ENCODE results near the gene CMIP. TPM values are rescaled to one million over a fixed set of nuclear protein-coding genes. Genes with fewer than 3 reads are reported as not detected.
"Not testable (repeated sequence)": the region's sequence is repeated elsewhere in the genome, so short reads cannot be mapped to it uniquely, and the experiment has no call there.

Gene CMIP
- total RNA-seq, 1 experiment from 2014 or later: 63.7 TPM

DNA sequence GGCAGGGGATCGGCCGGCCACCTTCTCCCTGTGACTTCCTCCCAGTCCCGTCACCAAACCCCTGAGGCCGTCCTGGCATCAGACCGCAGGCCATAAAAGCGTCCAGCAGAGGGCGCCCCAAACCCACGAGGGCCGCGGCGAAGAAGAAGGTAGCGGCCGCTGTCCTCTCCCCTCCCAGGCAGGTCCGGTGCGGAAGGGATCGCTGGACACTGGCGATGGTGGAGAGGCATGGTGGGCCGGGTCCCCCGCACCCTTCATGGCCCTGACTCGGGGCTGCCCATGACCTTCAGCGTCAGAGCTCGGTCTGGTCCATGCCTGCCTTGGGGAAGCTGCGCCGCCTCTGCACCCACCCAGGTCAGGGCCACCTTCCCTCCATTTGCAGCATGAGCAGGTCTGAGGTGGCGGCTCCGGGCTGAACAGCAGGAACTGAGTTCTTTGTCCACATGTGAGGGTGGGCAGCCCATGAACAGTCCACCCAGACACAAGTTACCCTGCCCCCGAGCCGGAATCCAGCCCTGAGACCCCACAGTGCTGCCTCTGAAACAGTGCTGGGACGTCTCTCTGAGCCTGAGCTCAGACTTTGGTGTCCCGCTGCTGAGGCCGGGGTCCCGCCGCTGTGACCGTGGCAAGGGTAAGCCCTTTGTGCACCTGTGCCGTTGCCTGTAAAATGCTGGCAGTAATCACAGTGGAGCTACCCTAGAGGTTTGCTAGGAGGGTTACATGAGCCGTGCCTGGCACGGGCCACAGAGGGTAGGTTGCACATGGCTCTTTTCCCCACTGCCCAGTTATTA lies 40.8 kb upstream of the CMIP start (continued):
- peak; percentile 54; the same call in 1 of the 2 replicates for TF ChIP-seq FOXP1 (CRISPR knock-in tag; IDR thresholded peaks at IDR 0.05; ENCODE audit: borderline replicate concordance)
- TF ChIP-seq, protein P1, sequence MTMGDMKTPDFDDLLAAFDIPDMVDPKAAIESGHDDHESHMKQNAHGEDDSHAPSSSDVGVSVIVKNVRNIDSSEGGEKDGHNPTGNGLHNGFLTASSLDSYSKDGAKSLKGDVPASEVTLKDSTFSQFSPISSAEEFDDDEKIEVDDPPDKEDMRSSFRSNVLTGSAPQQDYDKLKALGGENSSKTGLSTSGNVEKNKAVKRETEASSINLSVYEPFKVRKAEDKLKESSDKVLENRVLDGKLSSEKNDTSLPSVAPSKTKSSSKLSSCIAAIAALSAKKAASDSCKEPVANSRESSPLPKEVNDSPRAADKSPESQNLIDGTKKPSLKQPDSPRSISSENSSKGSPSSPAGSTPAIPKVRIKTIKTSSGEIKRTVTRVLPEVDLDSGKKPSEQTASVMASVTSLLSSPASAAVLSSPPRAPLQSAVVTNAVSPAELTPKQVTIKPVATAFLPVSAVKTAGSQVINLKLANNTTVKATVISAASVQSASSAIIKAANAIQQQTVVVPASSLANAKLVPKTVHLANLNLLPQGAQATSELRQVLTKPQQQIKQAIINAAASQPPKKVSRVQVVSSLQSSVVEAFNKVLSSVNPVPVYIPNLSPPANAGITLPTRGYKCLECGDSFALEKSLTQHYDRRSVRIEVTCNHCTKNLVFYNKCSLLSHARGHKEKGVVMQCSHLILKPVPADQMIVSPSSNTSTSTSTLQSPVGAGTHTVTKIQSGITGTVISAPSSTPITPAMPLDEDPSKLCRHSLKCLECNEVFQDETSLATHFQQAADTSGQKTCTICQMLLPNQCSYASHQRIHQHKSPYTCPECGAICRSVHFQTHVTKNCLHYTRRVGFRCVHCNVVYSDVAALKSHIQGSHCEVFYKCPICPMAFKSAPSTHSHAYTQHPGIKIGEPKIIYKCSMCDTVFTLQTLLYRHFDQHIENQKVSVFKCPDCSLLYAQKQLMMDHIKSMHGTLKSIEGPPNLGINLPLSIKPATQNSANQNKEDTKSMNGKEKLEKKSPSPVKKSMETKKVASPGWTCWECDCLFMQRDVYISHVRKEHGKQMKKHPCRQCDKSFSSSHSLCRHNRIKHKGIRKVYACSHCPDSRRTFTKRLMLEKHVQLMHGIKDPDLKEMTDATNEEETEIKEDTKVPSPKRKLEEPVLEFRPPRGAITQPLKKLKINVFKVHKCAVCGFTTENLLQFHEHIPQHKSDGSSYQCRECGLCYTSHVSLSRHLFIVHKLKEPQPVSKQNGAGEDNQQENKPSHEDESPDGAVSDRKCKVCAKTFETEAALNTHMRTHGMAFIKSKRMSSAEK (CRISPR knock-in tag; IDR thresholded peaks at IDR 0.05; ENCODE audit: borderline replicate concordance): no peak
- TF ChIP-seq, protein P2, sequence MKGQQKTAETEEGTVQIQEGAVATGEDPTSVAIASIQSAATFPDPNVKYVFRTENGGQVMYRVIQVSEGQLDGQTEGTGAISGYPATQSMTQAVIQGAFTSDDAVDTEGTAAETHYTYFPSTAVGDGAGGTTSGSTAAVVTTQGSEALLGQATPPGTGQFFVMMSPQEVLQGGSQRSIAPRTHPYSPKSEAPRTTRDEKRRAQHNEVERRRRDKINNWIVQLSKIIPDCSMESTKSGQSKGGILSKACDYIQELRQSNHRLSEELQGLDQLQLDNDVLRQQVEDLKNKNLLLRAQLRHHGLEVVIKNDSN (CRISPR knock-in tag; IDR thresholded peaks at IDR 0.05): no peak
- TF ChIP-seq, protein P3, sequence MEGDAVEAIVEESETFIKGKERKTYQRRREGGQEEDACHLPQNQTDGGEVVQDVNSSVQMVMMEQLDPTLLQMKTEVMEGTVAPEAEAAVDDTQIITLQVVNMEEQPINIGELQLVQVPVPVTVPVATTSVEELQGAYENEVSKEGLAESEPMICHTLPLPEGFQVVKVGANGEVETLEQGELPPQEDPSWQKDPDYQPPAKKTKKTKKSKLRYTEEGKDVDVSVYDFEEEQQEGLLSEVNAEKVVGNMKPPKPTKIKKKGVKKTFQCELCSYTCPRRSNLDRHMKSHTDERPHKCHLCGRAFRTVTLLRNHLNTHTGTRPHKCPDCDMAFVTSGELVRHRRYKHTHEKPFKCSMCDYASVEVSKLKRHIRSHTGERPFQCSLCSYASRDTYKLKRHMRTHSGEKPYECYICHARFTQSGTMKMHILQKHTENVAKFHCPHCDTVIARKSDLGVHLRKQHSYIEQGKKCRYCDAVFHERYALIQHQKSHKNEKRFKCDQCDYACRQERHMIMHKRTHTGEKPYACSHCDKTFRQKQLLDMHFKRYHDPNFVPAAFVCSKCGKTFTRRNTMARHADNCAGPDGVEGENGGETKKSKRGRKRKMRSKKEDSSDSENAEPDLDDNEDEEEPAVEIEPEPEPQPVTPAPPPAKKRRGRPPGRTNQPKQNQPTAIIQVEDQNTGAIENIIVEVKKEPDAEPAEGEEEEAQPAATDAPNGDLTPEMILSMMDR (IDR thresholded peaks at IDR 0.05): peak; percentile 96
- no peak for TF ChIP-seq ZNF396 (CRISPR knock-in tag; IDR thresholded peaks at IDR 0.05; ENCODE audit: borderline replicate concordance)
- TF ChIP-seq, protein P4, sequence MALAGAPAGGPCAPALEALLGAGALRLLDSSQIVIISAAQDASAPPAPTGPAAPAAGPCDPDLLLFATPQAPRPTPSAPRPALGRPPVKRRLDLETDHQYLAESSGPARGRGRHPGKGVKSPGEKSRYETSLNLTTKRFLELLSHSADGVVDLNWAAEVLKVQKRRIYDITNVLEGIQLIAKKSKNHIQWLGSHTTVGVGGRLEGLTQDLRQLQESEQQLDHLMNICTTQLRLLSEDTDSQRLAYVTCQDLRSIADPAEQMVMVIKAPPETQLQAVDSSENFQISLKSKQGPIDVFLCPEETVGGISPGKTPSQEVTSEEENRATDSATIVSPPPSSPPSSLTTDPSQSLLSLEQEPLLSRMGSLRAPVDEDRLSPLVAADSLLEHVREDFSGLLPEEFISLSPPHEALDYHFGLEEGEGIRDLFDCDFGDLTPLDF (CRISPR knock-in tag; IDR thresholded peaks at IDR 0.05): no peak
- no peak for TF ChIP-seq ZBTB21 (CRISPR knock-in tag; IDR thresholded peaks at IDR 0.05; ENCODE audit: borderline replicate concordance)

DNA sequence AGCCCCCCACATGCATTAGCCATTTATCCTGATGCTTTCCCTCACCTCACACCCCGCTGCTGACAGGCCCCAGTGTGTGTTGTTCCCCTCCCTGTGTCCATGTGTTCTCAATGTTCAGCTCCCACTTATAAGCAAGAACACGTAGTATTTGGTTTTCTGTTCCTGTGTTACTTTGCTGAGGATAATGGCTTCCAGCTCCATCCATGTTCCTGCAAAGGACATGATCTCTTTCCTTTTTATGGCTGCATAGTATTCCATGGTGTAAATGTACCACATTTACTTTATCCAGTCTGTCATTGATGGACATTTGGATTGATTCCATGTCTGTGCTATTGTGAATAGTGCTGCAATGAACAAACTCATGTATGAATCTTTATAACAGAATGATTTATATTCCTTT lies 39.6 kb upstream of the CMIP start:
- POLR2A ChIA-PET; H3K4me1 Mint-ChIP-seq; ATAC-seq; H3K4me3 Mint-ChIP-seq; H3K9me3 Mint-ChIP-seq; H3K27me3 Mint-ChIP-seq (ENCODE audit: low read depth); DNase-seq (ENCODE audit: low spot score); H3K27ac Mint-ChIP-seq; H3K36me3 Mint-ChIP-seq: not testable (repeated sequence)
- CTCF ChIA-PET: interaction anchor here (1.1 to 2.6 kb wide), 7 partner anchors 82 to 333 kb away, joined by 3 to 19 read pairs (median 6); no protein-coding TSS in a partner anchor

DNA sequence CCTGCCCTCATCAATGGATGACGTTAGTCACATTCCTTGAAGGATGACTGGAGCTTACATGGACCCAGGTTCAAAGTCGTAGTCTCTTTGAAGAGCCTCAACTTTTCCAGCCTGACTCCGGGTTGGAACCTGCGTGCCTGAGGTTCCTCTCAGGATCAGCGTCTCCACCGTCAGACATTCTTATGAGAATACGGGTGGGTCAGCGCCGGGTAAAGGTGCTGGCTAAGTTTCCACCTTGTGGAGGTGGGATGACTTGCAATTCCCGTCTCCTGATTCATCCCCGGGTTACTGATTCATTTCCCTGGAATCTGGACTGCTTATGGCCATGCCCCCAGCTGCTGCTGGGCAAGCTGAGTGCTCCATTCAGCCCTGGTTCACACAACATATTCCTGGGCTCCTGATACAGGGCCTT lies 38.9 kb upstream of the CMIP start:
- POLR2A ChIA-PET: no interaction called here
- CTCF ChIA-PET: interaction anchor here (1.1 to 1.3 kb wide), 2 partner anchors 23 to 223 kb away, joined by 3 to 4 read pairs; no protein-coding TSS in a partner anchor
- no peak overlapping the region for H3K27ac Mint-ChIP-seq
- peak; percentile 55 for ATAC-seq
- peaks cover 9% of the 10 kb centered on the region for H3K4me1 Mint-ChIP-seq
- no peaks in the 10 kb centered on the region for H3K36me3 Mint-ChIP-seq
- TF ChIP-seq CREM (CRISPR knock-in tag; IDR thresholded peaks at IDR 0.05): no peak
- no peaks in the 10 kb centered on the region for H3K9me3 Mint-ChIP-seq
- peaks cover 6% of the 10 kb centered on the region for H3K27me3 Mint-ChIP-seq (ENCODE audit: low read depth)
- DNase-seq (ENCODE audit: low spot score): peak; percentile 36
- H3K4me3 Mint-ChIP-seq: no peak overlapping the region

DNA sequence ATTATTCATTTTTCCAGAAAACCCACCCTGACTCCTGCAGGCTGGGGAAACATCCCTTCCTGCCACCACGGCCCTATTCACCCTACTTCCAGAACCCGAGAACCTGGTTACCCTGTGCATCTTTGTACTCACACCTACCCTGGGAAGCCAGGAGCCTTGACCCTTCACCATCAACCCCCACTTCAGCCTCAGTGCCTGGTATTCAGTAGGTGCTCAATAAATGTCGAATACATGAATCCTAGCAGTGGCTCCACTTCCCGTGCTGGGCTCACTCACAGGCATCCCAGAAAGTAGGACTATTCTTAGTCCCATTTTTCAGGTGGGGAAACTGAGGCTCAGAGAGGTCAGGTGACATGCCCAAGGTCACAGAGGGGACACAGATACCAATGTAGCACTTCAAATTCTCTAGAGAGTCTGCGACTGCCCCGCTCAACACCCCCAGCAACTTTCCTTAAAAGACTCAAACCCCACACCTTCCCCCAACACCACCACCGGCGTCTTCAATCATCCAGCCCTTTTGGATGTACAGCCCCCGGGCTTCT lies 36.1 kb upstream of the CMIP start:
- no peak overlapping the region for H3K27ac Mint-ChIP-seq
- H3K4me3 Mint-ChIP-seq: no peak overlapping the region
- ChIA-PET POLR2A (interaction anchor here (0.6 kb wide), 1 partner anchor 60 kb away, joined by 9 read pairs; no protein-coding TSS in a partner anchor), CTCF (interaction anchor here (0.7 to 0.8 kb wide), 3 partner anchors 21 to 322 kb away, joined by 3 read pairs; no protein-coding TSS in a partner anchor)
- no peaks in the 10 kb centered on the region for H3K9me3 Mint-ChIP-seq
- H3K4me1 Mint-ChIP-seq: peaks cover 16% of the 10 kb centered on the region
- H3K36me3 Mint-ChIP-seq: no peaks in the 10 kb centered on the region
- ATAC-seq: no peak
- DNase-seq (ENCODE audit: low spot score): no peak
- peaks cover 6% of the 10 kb centered on the region for H3K27me3 Mint-ChIP-seq (ENCODE audit: low read depth)
- TF ChIP-seq ZNF219 (CRISPR knock-in tag; IDR thresholded peaks at IDR 0.05; ENCODE audit: borderline replicate concordance): no peak
- TF ChIP-seq JUN (CRISPR knock-in tag; IDR thresholded peaks at IDR 0.05): no peak
- no peak for TF ChIP-seq RELA (CRISPR knock-in tag; IDR thresholded peaks at IDR 0.05; ENCODE audit: borderline replicate concordance)
- TF ChIP-seq CBFB (CRISPR knock-in tag; IDR thresholded peaks at IDR 0.05; ENCODE audit: low read depth): no peak
- no peak for TF ChIP-seq FOXP1 (CRISPR knock-in tag; IDR thresholded peaks at IDR 0.05; ENCODE audit: borderline replicate concordance)
- TF ChIP-seq FOXK1 (CRISPR knock-in tag; IDR thresholded peaks at IDR 0.05): no peak
- TF ChIP-seq, protein P5, sequence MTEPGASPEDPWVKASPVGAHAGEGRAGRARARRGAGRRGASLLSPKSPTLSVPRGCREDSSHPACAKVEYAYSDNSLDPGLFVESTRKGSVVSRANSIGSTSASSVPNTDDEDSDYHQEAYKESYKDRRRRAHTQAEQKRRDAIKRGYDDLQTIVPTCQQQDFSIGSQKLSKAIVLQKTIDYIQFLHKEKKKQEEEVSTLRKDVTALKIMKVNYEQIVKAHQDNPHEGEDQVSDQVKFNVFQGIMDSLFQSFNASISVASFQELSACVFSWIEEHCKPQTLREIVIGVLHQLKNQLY (CRISPR knock-in tag; IDR thresholded peaks at IDR 0.05): no peak
- TF ChIP-seq TEAD1 (CRISPR knock-in tag; IDR thresholded peaks at IDR 0.05): no peak
- TF ChIP-seq ZNF232 (CRISPR knock-in tag; IDR thresholded peaks at IDR 0.05): no peak
- no peak for TF ChIP-seq ZNF423 (CRISPR knock-in tag; IDR thresholded peaks at IDR 0.05)
- TF ChIP-seq, protein P4 (CRISPR knock-in tag; IDR thresholded peaks at IDR 0.05): no peak

Data from WTC11 (cell line).